Thoracic aorta (tissue), 2 donors: Measurements from ENCODE around the gene DOCK3. TPM values are rescaled to one million over a fixed set of nuclear protein-coding genes. Genes with fewer than 3 reads are reported as not detected.
A peak's percentile ranks its signal among the peaks of the same experiment; 100 is the strongest.

Source experiments
- ATAC-seq: fragments of 150-250 bp; one replicate; pipeline ENCODE4 v1.8.0; 2017; ENCODE audit warnings: low read depth; ENCODE audit not compliant: insufficient number of reproducible peaks, low FRiP score
- DNase-seq: peaks from one replicate; pipeline ENCODE4 v3.0.0-alpha.2; 2020; ENCODE audit warnings: low spot score
- H3K27ac ChIP-seq, 2 donors: fragments of 200-600 bp; sonication (generic); 1 replicate in 1 of 2; 2 replicates in 1 of 2; pipeline ENCODE4 v1.5.1; 2016; ENCODE audit warnings: mild to moderate bottlenecking in 2 of 2, moderate library complexity in 2 of 2
- H3K27me3 ChIP-seq: fragments of 200-600 bp; sonication (generic); replicated peaks from 2 replicates; pipeline ENCODE4 v1.6.0; 2016; ENCODE audit warnings: mild to moderate bottlenecking; ENCODE audit not compliant: insufficient read depth
- H3K36me3 ChIP-seq: fragments of 200-600 bp; sonication (generic); one replicate; pipeline ENCODE4 v1.5.1; 2016
- H3K4me1 ChIP-seq, 2 donors: fragments of 200-600 bp; sonication (generic); 1 replicate in 1 of 2; 2 replicates in 1 of 2; pipeline versions ENCODE4 v1.5.1 to v1.6.0; 2016; ENCODE audit warnings: low read depth in 2 of 2, mild to moderate bottlenecking in 1 of 2; ENCODE audit not compliant: control insufficient read depth in 1 of 2
- H3K4me3 ChIP-seq: fragments of 200-600 bp; sonication (generic); 2 replicates; pipeline ENCODE4 v1.5.1; 2016; ENCODE audit warnings: mild to moderate bottlenecking
- H3K9me3 ChIP-seq: fragments of 200-600 bp; sonication (generic); 2 replicates; pipeline ENCODE4 v1.5.1; 2016
- CTCF ChIP-seq: fragments of 200-600 bp; sonication (generic); IDR thresholded peaks from one replicate; pipeline ENCODE4 v1.5.1; 2019; ENCODE audit warnings: antibody characterized with exemption
- total RNA-seq, 2 donors: library from RNA; depleted of rRNA; stranded (reverse); fragments of >200 nt; gene quantifications; one replicate each; pipeline versions ENCODE4 v1.1.0 to v1.2.3, GENCODE V29; 2016

Gene DOCK3
- total RNA-seq, 2 donors from 2014 or later = 0.14 to 0.71 TPM

DNA sequence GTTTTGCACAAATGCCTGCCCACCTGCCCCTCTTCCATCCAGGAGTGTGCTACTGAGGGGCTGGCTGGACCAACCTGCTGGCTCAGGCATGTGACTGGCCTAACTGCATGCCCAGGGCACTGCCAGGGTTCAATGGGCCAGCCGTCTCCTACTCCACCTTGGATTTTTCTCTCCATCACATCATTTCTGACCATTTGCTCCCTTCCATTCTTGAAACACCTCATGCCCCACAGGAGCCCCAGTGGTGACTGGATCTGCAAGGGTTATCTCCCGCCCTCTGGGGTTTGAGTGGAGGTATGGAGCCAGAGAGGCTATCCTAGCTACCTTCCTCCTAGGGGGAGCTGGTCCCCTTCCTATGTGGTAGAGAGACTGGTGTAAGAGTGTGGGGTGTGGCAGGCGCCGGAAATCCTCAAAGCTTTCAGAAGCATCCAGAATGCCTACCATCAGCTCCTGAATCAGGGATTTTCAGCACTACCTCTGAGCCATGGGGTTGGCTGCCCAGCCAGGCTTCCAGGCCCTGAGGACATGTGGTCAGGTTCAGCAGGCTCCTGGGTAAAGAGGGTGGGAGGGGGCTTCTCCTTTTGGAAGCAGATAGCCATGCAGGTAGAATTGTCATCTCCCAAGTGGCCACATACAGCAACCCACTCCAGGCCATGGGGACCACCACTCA is 707.5 kb downstream of the DOCK3 start:
- no peak for TF ChIP-seq CTCF
- Histone ChIP-seq H3K27me3 (no peaks in the 10 kb centered on the region), H3K4me3 (no peak overlapping the region), H3K36me3 (no peaks in the 10 kb centered on the region), H3K9me3 (no peaks in the 10 kb centered on the region), H3K4me1 (peaks cover 11 to 25% of the 10 kb centered on the region in 2 donors), H3K27ac (no peak overlapping the region)
- DNase-seq (no peak), ATAC-seq (no peak)

GRCh38 chr3:51382947-51383578 is 708.3 kb downstream of the DOCK3 start:
- Histone ChIP-seq H3K36me3 (peaks cover 4% of the 10 kb centered on the region), H3K27ac (no peak overlapping the region), H3K27me3 (no peaks in the 10 kb centered on the region), H3K9me3 (no peaks in the 10 kb centered on the region), H3K4me3 (no peak overlapping the region), H3K4me1 (peaks cover 17 to 34% of the 10 kb centered on the region in 2 donors)
- no peak for DNase-seq
- ATAC-seq = no peak
- no peak for TF ChIP-seq CTCF

- Histone ChIP-seq H3K4me1 (peaks cover 17 to 38% of the 10 kb centered on the region in 2 donors), H3K27ac (peak overlapping the region; percentile 85 to 91), H3K4me3 (peak overlapping the region; percentile 84), H3K9me3 (no peaks in the 10 kb centered on the region), H3K27me3 (no peaks in the 10 kb centered on the region), H3K36me3 (peaks cover 4% of the 10 kb centered on the region)
- TF ChIP-seq CTCF = no peak
- ATAC-seq (peak; percentile 8), DNase-seq (no peak)
Observed at GRCh38 chr3:51384055-51384725, 709.5 kb downstream of the DOCK3 start.

- ATAC-seq = peak; percentile 95
Observed at GRCh38 chr3:51384726-51385473, 710.2 kb downstream of the DOCK3 start, which contains the start of gene MANF. Gene MANF (plus strand): TSS chr3:51385291. CDS start chr3:51385343, 52 bp downstream.

More at GRCh38 chr3:51384726-51385473, 710.2 kb downstream of the DOCK3 start, which contains the start of gene MANF:
- Histone ChIP-seq H3K27me3 (no peaks in the 10 kb centered on the region), H3K4me1 (peaks cover 17 to 40% of the 10 kb centered on the region in 2 donors), H3K9me3 (no peaks in the 10 kb centered on the region), H3K36me3 (peaks cover 4% of the 10 kb centered on the region), H3K4me3 (peak within 1 kb of the TSS; percentile 84), H3K27ac (peak within 1 kb of the TSS; percentile 85 to 91)
- DNase-seq = peak; percentile 92
- TF ChIP-seq CTCF = peak; percentile 40
